ENCODE data around the gene SRGAP1. TPM values are rescaled to one million over a fixed set of nuclear protein-coding genes. Genes with fewer than 3 reads are reported as not detected.

SRGAP1 gene
- total RNA-seq, 1 donor from 2014 or later, result 0.22 TPM

DNA sequence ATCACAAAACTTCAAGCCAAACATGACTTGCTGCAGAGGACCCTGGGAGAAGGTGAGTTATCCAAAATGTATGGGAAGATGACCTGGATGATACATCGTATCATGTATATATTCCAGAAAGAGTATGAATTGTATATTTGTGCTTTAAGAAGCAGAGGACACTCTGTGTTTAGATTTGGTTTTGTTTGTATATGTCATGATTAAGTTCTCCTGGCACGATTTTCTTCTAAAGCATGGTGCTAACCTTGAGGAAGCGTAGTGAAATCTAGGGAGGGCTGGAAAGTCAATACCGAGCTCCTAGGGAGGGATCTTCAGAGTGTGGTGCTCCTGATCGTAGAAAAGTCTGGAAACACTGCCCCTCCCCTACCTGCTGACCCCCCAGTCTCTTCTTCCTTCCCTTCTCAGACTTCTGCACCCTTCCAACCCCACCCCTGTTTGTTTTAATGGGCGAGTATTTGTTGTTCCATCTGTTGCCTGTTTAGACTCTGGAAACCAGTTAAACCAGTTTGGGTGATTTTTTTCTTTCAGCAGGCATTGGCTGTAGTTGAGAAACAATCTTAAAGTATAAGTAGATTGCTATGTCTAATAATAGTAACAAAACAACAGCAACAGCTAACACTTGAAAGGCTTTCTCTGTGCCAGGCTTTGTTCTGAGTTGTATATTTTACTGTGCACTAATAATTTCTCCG lies 236.0 kb downstream of the SRGAP1 start:
- intact Hi-C loops (cut with micrococcal nuclease), result no loop called here

DNA sequence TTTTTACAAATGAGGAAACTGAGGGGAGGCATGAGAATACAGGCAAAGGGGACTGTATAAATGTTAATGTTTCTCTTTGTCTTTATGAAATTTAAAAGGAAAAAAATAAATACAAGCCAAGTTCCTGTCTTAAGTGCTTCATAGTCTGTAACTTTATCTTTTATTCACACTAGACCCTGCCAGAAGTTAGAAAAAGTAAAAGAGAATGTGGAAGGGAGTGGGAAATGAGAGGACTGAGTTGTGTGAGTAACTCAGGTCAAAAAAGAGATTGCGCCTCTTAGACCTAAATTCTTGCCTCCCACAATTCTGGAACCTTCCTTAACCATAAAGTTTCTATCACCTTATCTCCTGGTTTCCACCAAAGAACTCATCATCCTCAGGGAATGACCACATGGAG lies 236.5 kb downstream of the SRGAP1 start:
- intact Hi-C loops (cut with micrococcal nuclease), result no loop called here

DNA sequence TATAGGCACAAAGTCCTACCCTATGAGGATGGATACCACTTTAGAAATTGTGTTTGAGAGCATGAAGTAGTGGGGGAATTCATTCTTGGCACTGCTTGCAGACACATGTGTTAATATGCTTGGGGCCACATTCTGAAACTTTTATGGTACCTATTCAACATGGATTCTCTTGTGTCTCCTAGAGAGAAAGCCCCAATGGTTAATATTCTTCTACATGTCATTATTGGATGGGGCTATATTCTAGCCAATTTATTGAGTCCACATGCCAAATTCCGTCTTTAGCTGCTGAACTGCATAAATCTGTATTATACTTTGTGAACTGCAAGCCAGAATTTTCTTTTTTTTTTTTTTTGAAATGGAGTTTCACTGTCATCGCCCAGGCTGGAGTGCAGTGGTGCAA lies 237.6 kb downstream of the SRGAP1 start:
- intact Hi-C loops (cut with micrococcal nuclease), result no loop called here

DNA sequence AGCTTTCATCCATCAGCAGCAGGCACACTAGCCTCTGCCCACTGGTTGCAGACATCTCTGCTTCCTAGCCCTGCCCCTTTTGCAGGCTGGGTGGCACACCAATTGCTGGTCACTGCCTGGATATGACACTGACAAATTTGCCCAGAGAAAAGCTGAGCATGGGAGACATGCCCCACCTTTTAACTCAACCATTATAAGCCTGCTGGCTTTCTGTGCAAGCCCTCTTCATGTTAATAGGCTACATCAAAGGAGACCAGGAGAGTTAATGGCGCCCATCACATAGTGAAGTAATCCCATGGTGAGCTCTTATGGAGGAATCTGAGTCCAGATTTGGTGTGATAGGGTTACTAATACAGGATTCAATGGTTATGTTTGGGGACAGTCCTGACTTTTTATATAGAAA lies 238.4 kb downstream of the SRGAP1 start:
- intact Hi-C loops (cut with micrococcal nuclease), result no loop called here

DNA sequence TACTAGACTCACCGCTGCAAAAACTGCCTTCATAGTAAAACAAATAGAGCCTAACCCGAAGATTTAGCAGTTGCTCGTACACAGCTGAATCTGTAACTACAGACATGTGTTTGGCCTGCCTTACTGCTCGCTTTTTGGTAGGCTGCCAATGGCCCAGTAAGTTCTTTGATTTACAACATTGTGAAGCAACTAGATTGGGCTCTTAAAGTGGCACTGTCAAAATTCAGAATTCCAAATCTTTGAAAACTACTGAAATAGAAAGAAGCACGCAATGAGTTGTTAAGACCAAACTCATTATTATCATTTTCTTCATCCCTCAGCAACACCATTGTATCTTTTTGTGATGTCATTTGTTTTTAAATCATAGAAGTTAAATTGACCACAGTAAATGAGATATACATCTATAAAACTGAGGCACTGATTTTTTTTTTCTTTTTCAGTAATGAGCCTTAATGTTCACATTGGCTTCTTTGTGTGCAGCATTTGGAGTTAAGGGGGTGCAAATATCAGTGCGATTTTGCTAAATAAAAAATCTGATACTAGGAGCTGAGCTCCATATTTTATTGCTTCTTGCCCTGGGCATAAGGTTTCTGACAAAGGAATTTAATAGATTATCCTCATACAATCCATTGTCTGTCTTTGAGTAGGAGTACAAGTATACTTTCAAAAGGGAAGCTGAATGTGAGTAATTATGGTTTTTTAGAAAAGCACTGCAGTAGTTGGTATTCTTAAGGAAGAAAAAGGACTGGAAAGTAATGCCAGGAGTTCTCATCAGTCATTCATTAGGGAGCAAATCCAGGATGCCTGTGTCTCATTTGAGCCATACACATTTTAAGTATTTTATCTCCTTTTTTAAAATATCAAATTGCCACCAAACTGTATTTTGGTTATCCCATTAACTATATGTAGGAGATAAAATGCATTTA lies 239.0 kb downstream of the SRGAP1 start:
- intact Hi-C loops (cut with micrococcal nuclease), result no loop called here

DNA sequence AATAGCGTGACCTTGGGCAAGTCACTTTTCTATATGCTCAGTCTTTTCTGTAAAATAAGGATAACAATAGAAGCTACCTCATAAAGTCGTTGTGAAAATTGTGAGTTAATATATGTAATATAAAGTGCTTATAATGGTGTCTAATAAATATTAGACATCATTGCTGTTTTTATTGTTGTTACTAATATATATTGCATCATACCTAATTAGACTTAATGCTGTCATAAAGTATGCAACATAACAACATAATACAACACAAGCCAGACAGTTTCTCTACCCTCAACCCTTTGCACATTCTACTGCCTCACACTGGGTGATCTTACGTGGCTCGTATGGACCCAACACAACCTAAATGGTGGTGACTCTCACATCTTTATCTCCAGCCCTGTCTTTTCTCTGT lies 240.7 kb downstream of the SRGAP1 start:
- intact Hi-C loops (cut with micrococcal nuclease), result no loop called here

DNA sequence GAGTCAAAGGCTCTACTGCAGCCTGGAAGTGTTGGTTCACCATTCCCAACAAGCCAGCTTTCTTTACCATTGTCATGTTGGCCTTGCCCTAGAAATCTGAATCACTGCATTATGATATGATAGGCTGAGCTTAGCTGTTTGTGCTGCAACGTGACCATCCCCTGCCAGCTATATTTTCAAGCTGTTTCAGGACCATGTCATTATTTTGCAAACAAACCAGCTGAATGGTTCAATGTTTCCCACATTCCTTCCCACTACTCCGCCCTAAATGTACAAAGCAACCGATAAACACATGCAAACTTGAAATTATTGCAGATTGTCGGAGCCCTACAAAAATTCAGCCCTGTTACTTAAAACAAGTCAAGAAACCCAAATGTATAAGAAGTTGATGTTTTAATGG lies 241.5 kb downstream of the SRGAP1 start:
- intact Hi-C loops (cut with micrococcal nuclease), result no loop called here

DNA sequence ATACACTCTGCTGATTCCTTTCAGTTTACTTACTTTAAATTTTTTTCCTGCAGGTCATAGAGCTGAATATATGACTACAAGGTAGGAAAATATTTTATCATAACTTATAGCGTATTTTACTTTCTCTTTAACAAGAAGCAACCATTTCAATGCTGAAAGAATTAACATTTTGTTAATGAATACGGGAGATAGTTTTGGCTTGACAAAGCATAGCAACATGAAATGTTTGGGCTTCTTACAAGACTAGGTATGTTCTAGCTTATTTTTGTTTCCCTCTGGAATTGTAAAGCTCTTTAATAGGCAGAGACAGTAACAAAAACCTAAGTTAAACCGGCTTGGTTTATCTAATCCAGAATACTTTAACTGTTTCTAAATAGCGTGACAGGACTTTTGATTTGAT lies 242.4 kb downstream of the SRGAP1 start:
- intact Hi-C loops (cut with micrococcal nuclease), result no loop called here

DNA sequence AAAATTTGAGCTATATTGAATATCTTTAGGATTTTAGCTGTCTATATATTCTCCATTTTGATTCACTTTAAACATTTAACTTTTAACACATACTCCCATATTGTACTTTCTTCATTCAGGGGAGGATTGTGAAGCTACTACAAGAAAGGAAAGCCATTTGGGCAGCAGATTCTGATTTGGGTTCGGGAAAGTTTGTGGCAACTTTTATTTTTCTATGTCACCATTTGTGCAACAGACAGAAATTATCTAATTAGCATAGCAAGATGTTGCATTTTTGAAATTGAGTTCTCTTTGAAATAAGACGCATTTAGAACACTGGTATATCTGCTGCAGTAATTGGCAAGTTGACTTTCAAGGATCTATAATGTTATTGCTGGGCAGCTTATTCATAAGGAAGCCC lies 243.3 kb downstream of the SRGAP1 start:
- intact Hi-C loops (cut with micrococcal nuclease), result no loop called here

DNA sequence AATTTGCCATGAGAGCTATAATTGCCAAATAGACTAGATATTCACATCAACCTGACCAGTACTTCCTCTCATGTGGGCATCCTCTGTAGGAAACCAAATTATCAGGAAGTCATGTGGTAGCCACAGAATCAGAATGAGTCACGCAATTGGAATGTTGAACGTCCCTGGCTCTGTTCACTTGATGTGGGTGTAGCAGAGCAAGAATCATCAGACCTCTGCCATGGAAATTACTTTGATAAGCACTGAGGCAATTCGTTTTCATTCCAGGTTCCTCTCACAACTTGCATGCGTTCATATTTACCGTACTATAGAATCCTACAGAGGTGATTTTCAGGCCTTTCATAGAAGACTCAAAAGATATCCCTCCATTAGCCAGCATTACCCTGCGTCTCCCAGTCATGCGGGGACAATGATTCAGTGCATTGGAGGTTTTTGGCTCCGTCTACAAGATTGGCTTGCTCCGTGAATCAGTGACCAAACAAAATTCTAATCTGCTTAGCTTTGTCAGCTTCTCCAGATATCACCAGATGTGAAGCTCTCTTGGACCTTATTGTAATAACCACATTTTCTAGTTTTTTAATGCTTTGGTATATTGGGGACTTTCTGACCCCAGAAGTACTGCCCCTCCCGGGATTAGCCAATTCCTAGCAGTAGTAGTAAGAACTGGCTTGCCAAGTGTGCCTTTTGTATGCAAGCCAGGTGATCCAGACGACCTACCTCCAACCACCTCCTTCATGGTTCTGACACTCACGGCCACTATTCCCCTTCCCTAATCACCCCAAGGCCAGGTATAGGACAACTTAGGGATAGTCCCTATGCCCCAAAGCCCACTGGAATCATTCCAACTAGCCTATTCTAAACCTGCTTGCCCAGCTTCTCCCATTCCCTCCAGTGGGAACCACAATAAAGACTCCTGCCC lies 244.2 kb downstream of the SRGAP1 start:
- intact Hi-C loops (cut with micrococcal nuclease), result no loop called here

DNA sequence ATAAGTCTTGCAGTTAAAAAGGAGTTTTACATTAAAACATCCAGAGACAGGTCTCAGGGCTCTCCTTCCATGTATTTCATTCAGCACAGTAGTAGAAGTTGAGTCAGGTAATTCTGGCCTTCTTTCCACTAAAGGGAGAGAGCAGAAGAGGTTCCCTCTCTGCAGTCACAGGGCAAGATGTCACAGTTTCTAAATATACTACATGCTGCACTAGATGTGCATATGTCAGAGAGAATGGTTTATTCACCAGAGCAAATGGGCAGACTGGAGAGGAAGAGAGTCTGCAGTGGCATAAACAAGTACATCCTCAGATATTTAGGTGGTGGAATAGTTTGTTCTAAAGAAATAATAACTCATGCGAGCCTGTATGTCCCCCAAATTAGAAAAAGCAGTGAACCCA lies 245.5 kb downstream of the SRGAP1 start:
- intact Hi-C loops (cut with micrococcal nuclease), result no loop called here

DNA sequence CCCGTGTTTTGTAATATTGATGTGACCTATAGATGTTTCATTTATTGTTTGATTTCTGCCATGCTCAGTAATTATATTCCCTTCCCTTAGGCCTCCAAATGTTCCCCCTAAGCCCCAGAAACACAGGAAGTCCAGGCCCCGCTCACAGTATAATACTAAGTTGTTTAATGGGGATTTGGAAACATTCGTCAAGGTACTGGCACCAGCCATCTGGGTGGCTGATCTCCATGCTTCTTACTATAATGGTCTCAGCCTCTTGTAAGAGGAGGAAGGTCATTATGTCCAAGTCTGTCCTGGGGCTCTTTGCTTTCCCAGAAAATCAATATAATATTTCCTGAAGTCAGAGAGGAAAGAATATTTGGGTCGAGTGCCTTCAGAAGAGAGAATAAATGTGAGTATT lies 246.7 kb downstream of the SRGAP1 start:
- intact Hi-C loops (cut with micrococcal nuclease), result no loop called here

DNA sequence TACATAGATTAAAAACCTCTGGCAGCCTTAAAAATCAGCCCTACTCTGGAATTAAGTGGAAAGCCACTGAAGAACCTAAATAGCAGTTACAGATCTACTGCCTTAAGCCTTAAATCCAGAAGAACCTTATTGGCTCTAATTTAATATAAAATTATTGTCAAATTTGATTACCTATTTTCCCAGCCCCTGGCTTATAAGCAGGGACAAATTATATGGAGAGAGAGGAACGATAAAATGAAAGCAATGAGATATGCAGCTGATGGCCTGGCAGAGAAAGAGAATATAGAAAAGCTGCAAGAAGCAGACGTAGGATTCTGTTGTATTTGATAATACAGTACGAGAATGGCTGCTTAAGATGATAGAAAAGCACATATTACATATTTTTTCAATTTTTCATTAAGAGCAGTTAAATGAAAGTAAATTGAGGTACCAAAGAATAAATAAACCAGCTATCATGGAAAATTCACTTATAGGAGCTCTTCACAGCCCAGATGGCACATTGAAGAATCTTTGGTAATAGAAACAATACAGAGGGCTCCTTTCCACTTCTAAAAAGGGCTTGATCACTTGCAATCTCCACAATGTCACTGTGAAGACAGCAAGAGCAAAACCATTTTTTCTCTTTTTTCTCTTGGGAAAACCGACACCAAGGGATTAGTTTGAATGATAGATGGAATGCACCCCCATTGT lies 248.2 kb downstream of the SRGAP1 start:
- intact Hi-C loops (cut with micrococcal nuclease), result no loop called here

DNA sequence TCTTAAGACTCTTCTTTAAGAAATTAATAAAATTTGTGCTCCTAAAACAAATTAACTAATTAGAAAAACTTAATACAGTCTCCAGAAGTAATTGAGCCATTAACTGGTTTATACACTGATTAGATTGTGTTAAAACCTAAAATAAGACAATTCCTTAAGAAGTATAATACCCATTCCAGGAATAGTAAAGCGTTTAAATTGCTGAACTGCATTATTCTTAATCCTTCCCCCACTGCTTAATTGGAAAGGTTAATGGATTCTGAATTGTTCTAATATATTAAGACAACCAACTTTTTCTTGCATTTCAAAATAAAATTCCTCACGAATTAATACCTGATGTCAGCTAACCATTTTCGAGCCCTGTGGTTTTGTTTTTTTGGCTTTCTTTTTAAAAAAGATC lies 249.2 kb downstream of the SRGAP1 start:
- intact Hi-C loops (cut with micrococcal nuclease), result no loop called here

DNA sequence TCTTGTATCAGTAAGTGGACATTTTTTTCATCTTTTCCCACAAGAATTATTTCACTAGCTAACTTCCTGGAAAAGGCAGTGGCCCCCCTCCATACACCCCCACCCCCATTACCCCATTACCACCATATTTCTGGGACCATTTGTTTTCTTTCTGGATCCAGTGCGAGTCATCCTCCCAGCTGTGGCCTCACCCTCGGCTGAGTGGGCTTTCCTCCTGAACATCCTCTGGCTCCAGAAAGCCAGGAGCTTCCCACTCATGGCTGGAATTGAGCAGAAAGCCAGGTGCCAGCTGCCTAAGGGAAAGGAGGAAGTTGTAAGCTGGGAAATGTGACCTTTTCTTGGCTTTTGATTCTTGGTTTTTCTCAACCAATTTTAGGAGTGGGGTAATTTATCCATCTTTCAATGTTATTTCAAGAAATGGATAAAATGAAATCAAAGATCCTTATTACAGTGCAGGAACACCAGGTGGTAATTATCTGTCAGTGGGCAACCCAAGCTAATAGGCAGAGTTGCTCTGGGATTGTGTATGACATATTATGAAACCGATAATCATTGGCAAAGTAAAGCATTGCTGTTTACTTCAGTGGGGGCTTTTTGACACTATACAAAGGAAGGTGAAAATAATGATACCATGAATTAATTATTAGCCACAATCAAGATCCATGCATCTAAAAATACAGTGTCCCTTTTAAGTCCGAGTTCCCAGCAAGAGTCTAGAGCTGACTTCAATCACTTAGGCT lies 253.0 kb downstream of the SRGAP1 start:
- intact Hi-C loops (cut with micrococcal nuclease), result loop anchor here (2.0 kb wide), 1 partner anchor 23 kb away; no protein-coding TSS in a partner anchor

DNA sequence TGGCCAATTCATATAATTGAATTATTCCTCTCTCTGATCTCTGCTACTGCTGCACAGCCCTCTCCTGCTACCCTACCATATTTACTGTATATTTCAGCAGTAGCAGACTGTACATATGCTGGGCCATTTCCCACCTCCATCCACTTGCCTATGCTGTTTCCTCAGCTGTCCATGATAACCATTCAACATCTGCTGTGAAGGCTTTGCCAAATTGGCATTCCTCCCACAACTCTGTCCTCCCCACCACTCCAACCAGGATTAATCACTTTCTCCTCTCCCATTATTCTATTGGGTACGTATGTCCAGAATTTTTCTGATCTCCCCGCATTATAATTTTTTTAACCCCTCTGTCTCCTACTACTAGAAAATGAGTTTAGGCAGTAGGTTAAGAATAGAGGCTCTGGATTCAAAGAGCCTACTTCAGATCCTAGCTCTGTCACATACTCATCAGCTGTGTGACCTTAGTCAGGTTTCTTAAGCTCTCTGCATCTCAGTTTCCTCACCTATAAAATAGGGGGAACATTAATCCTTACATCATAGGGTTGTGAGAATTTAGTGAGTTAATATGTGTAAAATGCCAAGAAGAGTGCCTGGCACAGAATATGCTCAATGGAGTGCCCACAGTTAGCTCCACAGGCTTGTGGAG lies 254.3 kb downstream of the SRGAP1 start:
- intact Hi-C loops (cut with micrococcal nuclease), result loop anchor here (2.0 kb wide), 1 partner anchor 24 kb away; no protein-coding TSS in a partner anchor

DNA sequence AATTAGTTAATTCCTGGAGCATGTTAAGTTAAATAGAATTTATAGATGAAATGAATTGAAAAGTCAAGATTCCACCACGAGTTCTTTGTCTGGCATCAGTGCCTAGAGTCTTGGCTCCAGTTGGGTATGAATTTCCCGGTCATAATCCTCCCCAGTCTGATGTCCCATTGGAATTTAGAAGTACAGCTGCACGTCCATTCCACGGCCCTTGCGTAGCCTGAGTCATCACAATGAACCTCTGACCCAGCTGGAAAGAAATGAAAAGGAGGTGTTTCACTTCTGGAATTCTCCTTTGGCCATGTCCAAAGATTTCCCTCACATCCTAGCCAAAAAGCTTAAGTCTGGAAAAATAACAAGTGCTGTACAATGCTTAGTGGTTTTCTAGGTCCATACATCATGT lies 254.9 kb downstream of the SRGAP1 start:
- intact Hi-C loops (cut with micrococcal nuclease), result loop anchor here (2.0 kb wide), 1 partner anchor 25 kb away; no protein-coding TSS in a partner anchor

DNA sequence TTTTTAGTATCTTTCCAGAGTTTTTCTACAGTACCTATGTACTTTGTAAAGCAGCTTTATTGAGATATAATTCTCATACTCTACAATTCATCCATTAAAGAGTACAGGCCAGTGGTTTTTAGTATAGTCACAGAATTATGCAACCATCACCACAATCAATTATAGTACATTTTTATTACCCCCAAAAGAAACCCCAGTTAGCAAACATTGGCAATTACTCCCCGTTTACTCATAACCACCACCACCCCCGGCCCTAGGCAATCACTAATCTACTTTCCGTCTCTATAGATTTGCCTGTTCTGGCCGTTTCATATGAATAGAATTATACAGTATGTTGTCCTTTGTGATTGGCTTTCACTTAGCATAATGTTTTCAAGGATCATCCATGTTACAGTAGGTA lies 257.8 kb downstream of the SRGAP1 start:
- intact Hi-C loops (cut with micrococcal nuclease), result no loop called here

DNA sequence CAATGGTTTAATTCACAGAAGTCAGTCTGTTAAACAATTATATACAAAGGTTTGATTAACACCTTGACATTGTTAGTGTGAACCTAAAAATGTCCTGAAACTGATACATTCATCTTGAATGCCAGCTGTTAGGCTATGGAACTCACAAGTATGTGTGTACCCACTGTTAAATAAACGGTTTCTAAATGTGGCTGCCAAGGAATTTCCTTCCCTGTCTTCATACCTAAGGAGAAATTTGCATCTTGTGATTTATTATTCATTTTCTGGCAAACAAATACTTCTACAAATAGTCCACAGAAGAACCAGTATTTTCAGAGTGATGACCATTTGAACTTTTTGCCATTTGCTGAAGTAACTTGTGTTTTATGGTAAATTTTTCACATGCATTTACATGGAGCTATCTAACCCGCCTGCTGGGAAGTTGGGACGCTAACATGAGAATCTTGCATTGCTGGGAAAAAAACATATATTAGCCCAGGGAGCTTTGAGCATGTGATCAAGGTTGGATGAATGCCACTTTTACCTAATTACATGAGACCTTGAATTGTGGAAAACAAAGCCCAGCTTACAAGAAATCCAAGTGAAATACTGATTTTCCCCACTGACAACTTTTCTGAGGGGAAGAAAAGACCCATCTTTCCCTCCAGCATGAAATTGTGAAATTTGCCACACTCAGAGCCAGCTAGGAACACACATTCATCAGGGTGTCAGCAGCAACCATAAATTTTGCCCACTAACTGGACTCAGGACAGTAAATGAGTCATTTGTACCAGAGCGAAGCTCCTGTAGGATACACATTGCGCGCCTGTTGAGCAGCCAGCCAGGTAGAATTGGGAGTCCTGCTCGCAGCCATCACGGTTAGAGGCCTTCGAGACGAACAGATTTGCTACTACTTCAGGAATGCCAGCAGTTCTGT lies 259.6 kb downstream of the SRGAP1 start:
- intact Hi-C loops (cut with micrococcal nuclease), result no loop called here
